K562 (cell line): ENCODE data around the gene CFAP69. TPM values are rescaled to one million over a fixed set of nuclear protein-coding genes. Genes with fewer than 3 reads are reported as not detected.

Experiments used
- ATAC-seq: fragments of 200-7000 bp; cut with Tn5 transposase; 3 replicates; pipeline ENCODE4 v1.9.1; 2020; ENCODE audit warnings: moderate library complexity
- BruUV-seq: library from RNA; stranded (reverse); fragments of 400-500 nt; replicated peaks from 2 replicates; lab custom pipeline; 2021; lab: Mats Ljungman, UMichigan
- CTCF ChIA-PET: fragments of 300-600 bp; formaldehyde crosslinking; extraction: SDS; loops from one replicate; lab custom pipeline; 2021; ENCODE audit warnings: low intra/inter-chr PET ratio; lab: Yijun Ruan, JAX
- POLR2A ChIA-PET: fragments of 300-600, 350-650 bp; sonication (Branson Sonifier 250); formaldehyde crosslinking; extraction: SDS; loops from one replicate; lab custom pipeline; 2021; ENCODE audit warnings: antibody characterized with exemption, inconsistent platforms; lab: Yijun Ruan, JAX
- DNase-seq, 4 experiments: peaks; one replicate each; pipeline versions ENCODE4 v3.0.0 to v3.0.0-alpha.2; 2011 to 2018; ENCODE audit warnings: low spot score in 3 of 4, mixed read lengths in 3 of 4; ENCODE audit errors: extremely low read depth in 1 of 4
- FAIRE-seq: peaks from 2 replicates; lab custom pipeline; 2011; peaks lifted over from hg19 to GRCh38; lab: Jason Lieb, UNC
- H2AFZ ChIP-seq: 2 replicates; pipeline ENCODE4 v1.6.0; 2011; ENCODE audit warnings: low read depth, low read length, control low read depth, inconsistent platforms
- H3K27ac ChIP-seq: fragments of 200-600 bp; 3 replicates; pipeline ENCODE4 v1.8.0; 2011; ENCODE audit warnings: low read depth, mild to moderate bottlenecking, control low read depth, inconsistent platforms, low read length, moderate library complexity, mixed read lengths; ENCODE audit errors: extremely low read depth
- H3K27me3 ChIP-seq, 2 experiments: fragments of 300-600 bp in 1 of 2; 2 replicates in 1 of 2; 3 replicates in 1 of 2; pipeline versions ENCODE4 v1.6.0 to v1.8.0; 2011; ENCODE audit warnings: inconsistent platforms in 2 of 2, low read length in 2 of 2, mild to moderate bottlenecking in 1 of 2, mixed read lengths in 1 of 2, moderate library complexity in 1 of 2; ENCODE audit not compliant: control insufficient read depth in 2 of 2, insufficient read depth in 2 of 2
- H3K36me3 ChIP-seq: fragments of 300-600 bp; 3 replicates; pipeline ENCODE4 v1.8.0; 2011; ENCODE audit warnings: mild to moderate bottlenecking, low read length, inconsistent platforms; ENCODE audit not compliant: control insufficient read depth, insufficient read depth
- H3K4me1 ChIP-seq, 2 experiments: fragments of 200-600 bp in 1 of 2; replicated peaks in 1 of 2; 2 replicates in 1 of 2; 3 replicates in 1 of 2; pipeline versions ENCODE4 v1.5.1 to v1.8.0; 2011; ENCODE audit warnings: inconsistent platforms in 2 of 2, low read length in 2 of 2, mild to moderate bottlenecking in 1 of 2, mixed read lengths in 1 of 2, moderate library complexity in 1 of 2; ENCODE audit not compliant: control insufficient read depth in 2 of 2, insufficient read depth in 2 of 2
- H3K4me2 ChIP-seq: 2 replicates; pipeline ENCODE4 v1.6.1; 2011; ENCODE audit warnings: low read length, control low read depth, inconsistent platforms, mixed read lengths; ENCODE audit not compliant: insufficient read depth
- H3K4me3 ChIP-seq: fragments of 200-600 bp; sonication (generic), shearing (Covaris generic); 2 replicates; pipeline ENCODE4 v1.5.1; 2016; ENCODE audit warnings: control low read depth, inconsistent platforms
- H3K79me2 ChIP-seq: fragments of 200-600 bp; 3 replicates; pipeline ENCODE4 v1.8.0; 2011; ENCODE audit warnings: low read length, inconsistent platforms; ENCODE audit not compliant: control insufficient read depth, insufficient read depth
- H3K9ac ChIP-seq, 2 experiments: 2 replicates each; pipeline versions ENCODE4 v1.6.0 to v1.6.1; 2011; ENCODE audit warnings: low read depth in 2 of 2, low read length in 2 of 2, control low read depth in 1 of 2, inconsistent platforms in 1 of 2, mild to moderate bottlenecking in 1 of 2, mixed read lengths in 1 of 2; ENCODE audit not compliant: insufficient read depth in 1 of 2
- H3K9me1 ChIP-seq: one replicate; pipeline ENCODE4 v1.6.0; 2011; ENCODE audit warnings: inconsistent platforms, mild to moderate bottlenecking, low read length, moderate library complexity; ENCODE audit not compliant: control insufficient read depth, insufficient read depth
- H3K9me3 ChIP-seq: replicated peaks from 2 replicates; pipeline ENCODE4 v1.5.1; 2011; ENCODE audit warnings: low read depth, low read length, inconsistent platforms; ENCODE audit not compliant: control insufficient read depth, insufficient read depth
- H4K20me1 ChIP-seq: replicated peaks from 2 replicates; pipeline ENCODE4 v1.6.1; 2011; ENCODE audit warnings: low read length, inconsistent platforms, mixed read lengths; ENCODE audit not compliant: control insufficient read depth, insufficient read depth
- ARID1B ChIP-seq: fragments of 450-650 bp; IDR thresholded peaks from 2 replicates; pipeline ENCODE4 v1.6.1; 2016; ENCODE audit warnings: antibody characterized with exemption, mild to moderate bottlenecking, inconsistent platforms
- BRD4 ChIP-seq: fragments of 200-600 bp; sonication (generic); IDR thresholded peaks from 2 replicates; pipeline ENCODE4 v1.6.1; 2017; ENCODE audit warnings: inconsistent platforms
- ETS1 ChIP-seq: conservative IDR thresholded peaks from 2 replicates; pipeline ENCODE4 v1.6.1; 2011; ENCODE audit warnings: low read depth, mild to moderate bottlenecking, low read length; ENCODE audit not compliant: control insufficient read depth
- MBD1 ChIP-seq: fragments of 250-450 bp; sonication (Bioruptor Pico); IDR thresholded peaks from 2 replicates; pipeline ENCODE4 v1.8.0; 2022; ENCODE audit warnings: inconsistent platforms
- MCM5 ChIP-seq: fragments of 450-650 bp; IDR thresholded peaks from 2 replicates; pipeline ENCODE4 v1.6.1; 2016; ENCODE audit warnings: low read depth
- MEF2A ChIP-seq: IDR thresholded peaks from 2 replicates; pipeline ENCODE4 v1.6.1; 2011; ENCODE audit warnings: low read depth, mild to moderate bottlenecking, low read length, moderate library complexity; ENCODE audit not compliant: control insufficient read depth
- POLR2B ChIP-seq: fragments of 450-650 bp; IDR thresholded peaks from 2 replicates; pipeline ENCODE4 v1.6.1; 2018; ENCODE audit warnings: low read depth; ENCODE audit not compliant: partially characterized antibody
- PRMT5 ChIP-seq: sonication (generic); formaldehyde crosslinking; IDR thresholded peaks from 2 replicates; pipeline ENCODE4 v1.5.0; 2020; ENCODE audit warnings: missing genetic modification reagents
- SIX5 ChIP-seq, 2 experiments: IDR thresholded peaks; 2 replicates each; pipeline ENCODE4 v1.6.1; 2011; ENCODE audit warnings: low read length in 2 of 2, borderline replicate concordance in 1 of 2, low read depth in 1 of 2, mild to moderate bottlenecking in 1 of 2, moderate library complexity in 1 of 2; ENCODE audit not compliant: insufficient read depth in 1 of 2
- SMAD3 ChIP-seq: fragments of 450-650 bp; formaldehyde crosslinking; conservative IDR thresholded peaks from 2 replicates; pipeline ENCODE4 v1.4.0; 2020; ENCODE audit warnings: mild to moderate bottlenecking
- SMC3 ChIP-seq: conservative IDR thresholded peaks from 2 replicates; pipeline ENCODE4 v1.6.1; 2011; ENCODE audit warnings: low read depth, low read length, improper control_type of control experiment; ENCODE audit not compliant: insufficient read depth
- SRSF1 ChIP-seq: fragments of 200-400 bp; formaldehyde crosslinking; IDR thresholded peaks from 2 replicates; pipeline ENCODE4 v1.6.1; 2017; ENCODE audit warnings: mild to moderate bottlenecking, low read depth, low read length, moderate library complexity
- ZNF717 ChIP-seq: fragments of 250-450 bp; sonication (Bioruptor Pico); IDR thresholded peaks from 2 replicates; pipeline ENCODE4 v1.5.0; 2021
- ZNF830 ChIP-seq: fragments of 250-450 bp; sonication (Bioruptor Pico); IDR thresholded peaks from 2 replicates; pipeline ENCODE4 v1.5.0; 2021; ENCODE audit warnings: mild to moderate bottlenecking
- WGBS: fragments of 100-300 bp; shearing (Covaris generic); methylation state at CpG from one replicate; pipeline ENCODE4 v1.1.6; 2016; ENCODE audit warnings: low coverage, mixed read lengths; ENCODE audit not compliant: insufficient coverage; ENCODE audit errors: missing lambda C conversion rate; 5-methylcytosine and 5-hydroxymethylcytosine counted together
- in situ Hi-C: fragments of 300-500 bp; cut with MboI; formaldehyde crosslinking; loops from 4 replicates; pipeline ENCODE4 v1.15.0; 2018; ENCODE audit warnings: inconsistent platforms, mixed read lengths
- intact Hi-C: fragments of 100-400 bp; cut with micrococcal nuclease; formaldehyde crosslinking; loops from 2 replicates; pipeline ENCODE4 v1.14.2; 2022
- polyA plus RNA-seq, 8 experiments: library from polyadenylated mRNA; depleted of rRNA in 4 of 8; stranded (reverse) in 5 of 8; unstranded in 3 of 8; fragments of >200 nt; fragmentation: Nextera tagmentation in 2 of 8; fragmentation: Illumina TruSeq in 1 of 8; extraction: Ambion mirVana in 2 of 8; extraction: Trizol in 1 of 8; gene quantifications; 2 replicates each; pipeline versions ENCODE4 v1.2.1 to v1.2.3, GENCODE V29; 2011 to 2014; ENCODE audit warnings: inconsistent platforms in 1 of 8, missing spikeins in 1 of 8
- total RNA-seq, 7 experiments: library from RNA; depleted of rRNA in 6 of 7; stranded (reverse); fragments of >200 nt in 6 of 7; fragmentation: Illumina TruSeq in 2 of 7; extraction: Trizol in 2 of 7; gene quantifications; 2 replicates each; pipeline versions ENCODE4 v1.2.1 to v1.2.3, GENCODE V29; 2011 to 2021; ENCODE audit warnings: low replicate concordance in 1 of 7

The CFAP69 gene
- total and polyA plus RNA-seq, 9 of the 15 experiments (the other 6 are each of a cell fraction or from before 2014, with no cell fraction given) = 0.24 to 5.1 (median 1.7) TPM

GRCh38 chr7:90334193-90334843, 89.3 kb downstream of the CFAP69 start:
- in situ Hi-C loops = no loop called here
- no peak overlapping the region; the same call in 1 of the 2 replicates for H2AFZ ChIP-seq
- peaks cover 3 to 9% of the 10 kb centered on the region in 2 experiments; a peak in 4 of 5 replicates for H3K27me3 ChIP-seq
- no peak overlapping the region for H3K27ac ChIP-seq
- H3K9ac ChIP-seq = no peak overlapping the region
- no peak overlapping the region for H3K4me2 ChIP-seq
- no peaks in the 10 kb centered on the region for H3K36me3 ChIP-seq
- FAIRE-seq = no peak
- WGBS = 50% methylated on average over 29 of the region's 48 CpGs
- DNase-seq = no peak
- no peaks in the 10 kb centered on the region; a peak in 2 of 5 replicates for H3K4me1 ChIP-seq
- TF ChIP-seq SRSF1 = no peak
- no peak for TF ChIP-seq SMAD3
- no peak for TF ChIP-seq PRMT5 (CRISPR knock-in tag)
- no peak for TF ChIP-seq SMC3
- TF ChIP-seq MBD1 (CRISPR knock-in tag) = no peak
- no peak for TF ChIP-seq ETS1
- no peak for TF ChIP-seq BRD4
- TF ChIP-seq POLR2B = no peak
- TF ChIP-seq SIX5 (IDR thresholded peaks at IDR 0.05; ENCODE audit: borderline replicate concordance in 1 of 2, insufficient read depth in 1 of 2, low read depth in 1 of 2, low read length in 2 of 2) = no peak
- no peak for TF ChIP-seq MEF2A
- no peak for TF ChIP-seq MCM5
- no peak for TF ChIP-seq ZNF830 (CRISPR knock-in tag)
- no peak for TF ChIP-seq ARID1B
- TF ChIP-seq ZNF717 = no peak
- H3K9me1 ChIP-seq = no peaks in the 10 kb centered on the region
- no TSS peak for BruUV-seq
- intact Hi-C loops = no loop called here
- H3K79me2 ChIP-seq = no peaks in the 10 kb centered on the region
- POLR2A ChIA-PET = no interaction called here
- H3K9me3 ChIP-seq = no peaks in the 10 kb centered on the region
- no peak for ATAC-seq
- CTCF ChIA-PET = no interaction called here
- no peak overlapping the region for H3K4me3 ChIP-seq
- no peaks in the 10 kb centered on the region for H4K20me1 ChIP-seq
